HG03060 (cell line): ENCODE results near the gene SPTB.

ENCODE experiments used
- ATAC-seq: cut with Tn5 transposase; IDR thresholded peaks from one replicate; pipeline ENCODE4 v1.9.1; 2021; ENCODE audit warnings: low read depth, moderate number of reproducible peaks; ENCODE audit not compliant: unreplicated experiment

SPTB gene

DNA sequence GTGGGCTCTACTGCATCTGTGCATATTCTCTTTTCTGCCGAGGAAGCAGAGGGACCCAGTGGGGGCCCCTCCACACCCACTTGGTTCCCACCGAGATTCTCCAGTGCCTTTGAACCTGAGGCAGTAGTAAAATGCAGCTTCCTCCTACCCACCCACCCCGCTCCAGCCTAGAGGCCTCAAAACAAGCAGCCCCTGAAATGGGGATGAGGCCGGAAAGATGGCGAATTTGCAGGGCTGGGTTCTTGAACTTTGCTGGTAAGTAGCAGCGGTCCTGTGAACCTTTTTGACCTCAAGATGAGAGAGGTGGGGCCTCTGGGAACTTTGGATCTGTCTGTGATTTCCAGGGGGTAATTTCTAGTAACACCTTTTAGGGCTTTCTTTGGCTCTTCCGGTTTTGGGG is 160.1 kb downstream of the SPTB start:
- ATAC-seq, result no peak

- ATAC-seq, result no peak
Measured at GRCh38 chr14:64718762-64719161, 160.9 kb downstream of the SPTB start.

DNA sequence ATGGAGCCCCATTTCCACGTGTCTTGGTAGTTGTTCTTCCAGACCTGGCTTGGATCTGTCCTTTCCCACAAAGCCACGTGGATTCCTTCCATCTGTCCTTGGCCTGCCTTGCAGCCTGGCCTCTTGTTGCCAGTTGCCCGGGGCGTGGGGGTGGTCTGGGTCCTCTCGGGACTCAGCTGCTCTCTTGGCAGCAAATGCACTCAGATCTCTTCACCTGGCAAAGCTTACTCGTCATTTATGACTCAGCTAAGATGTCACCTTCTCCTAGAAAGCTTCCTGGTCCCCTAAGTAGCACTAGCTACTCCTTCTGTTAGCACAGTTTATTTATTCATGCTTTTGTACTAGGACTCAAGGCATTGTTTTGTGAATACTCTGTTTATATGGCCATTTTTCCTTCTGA is 161.8 kb downstream of the SPTB start:
- no peak for ATAC-seq

DNA sequence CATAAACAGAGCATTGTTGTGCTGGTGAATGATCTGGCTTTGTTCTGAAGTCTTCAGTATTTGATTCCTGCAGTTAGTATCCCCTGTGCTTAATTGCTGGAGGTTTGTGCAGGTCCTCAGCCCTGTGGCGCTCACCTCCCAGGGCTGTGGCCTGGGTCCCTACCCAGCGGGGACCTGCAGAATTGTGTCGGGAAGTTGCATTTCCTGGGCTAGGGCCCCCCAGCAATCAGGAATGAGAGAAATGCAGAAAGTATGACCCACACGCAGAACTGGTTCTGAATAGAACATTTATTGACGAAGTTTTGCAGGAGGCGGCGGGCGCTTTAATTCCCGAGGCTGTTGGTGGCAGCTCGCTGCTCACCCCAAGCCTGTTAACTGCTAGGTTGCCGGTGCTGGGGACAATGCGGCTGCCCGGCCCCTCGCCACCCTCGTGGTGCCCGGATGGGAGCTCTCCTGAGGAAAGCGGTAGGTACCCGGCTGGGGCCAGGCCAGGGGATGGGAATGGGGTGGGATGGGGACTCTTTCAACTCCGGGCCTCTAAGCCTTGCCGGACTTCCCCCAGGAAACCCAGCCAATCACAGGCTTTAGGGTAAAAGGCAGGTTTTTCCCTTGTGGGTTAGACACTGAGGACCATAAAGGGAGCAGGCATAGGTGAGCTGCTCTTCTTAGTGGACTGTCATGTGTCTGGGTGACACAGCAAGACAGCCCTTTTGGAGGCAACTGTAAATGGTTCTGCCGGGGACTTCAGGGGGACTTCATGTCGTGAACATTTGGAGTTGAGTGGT is 163.9 kb downstream of the SPTB start:
- ATAC-seq, result no peak

GRCh38 chr14:64715146-64715627 is 164.5 kb downstream of the SPTB start:
- ATAC-seq, result no peak

- no peak for ATAC-seq
Measured at GRCh38 chr14:64714432-64715025, 165.2 kb downstream of the SPTB start.

GRCh38 chr14:64713677-64714076 is 166.0 kb downstream of the SPTB start:
- no peak for ATAC-seq

DNA sequence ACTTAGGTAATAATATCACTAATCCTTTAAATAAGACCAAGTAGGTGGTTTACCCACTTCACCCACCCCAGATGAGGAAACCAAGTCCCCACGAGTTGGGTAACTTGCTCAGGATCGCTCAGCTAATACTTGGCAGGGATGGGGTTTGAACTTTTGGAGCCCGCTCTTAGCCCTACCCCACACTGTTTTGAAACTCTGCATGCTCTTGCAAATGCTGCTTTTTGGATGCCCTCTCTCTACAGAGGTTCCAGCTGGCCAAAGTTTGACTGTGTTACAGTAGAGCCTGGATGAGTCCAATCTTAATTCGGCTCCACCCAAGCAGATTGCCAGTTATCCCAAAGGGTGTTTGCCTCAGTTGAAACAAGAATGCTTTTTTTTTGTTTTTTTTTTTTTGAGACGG is 168.7 kb downstream of the SPTB start:
- ATAC-seq, result no peak

- no peak for ATAC-seq
Measured at GRCh38 chr14:64709126-64709525, 170.6 kb downstream of the SPTB start.

DNA sequence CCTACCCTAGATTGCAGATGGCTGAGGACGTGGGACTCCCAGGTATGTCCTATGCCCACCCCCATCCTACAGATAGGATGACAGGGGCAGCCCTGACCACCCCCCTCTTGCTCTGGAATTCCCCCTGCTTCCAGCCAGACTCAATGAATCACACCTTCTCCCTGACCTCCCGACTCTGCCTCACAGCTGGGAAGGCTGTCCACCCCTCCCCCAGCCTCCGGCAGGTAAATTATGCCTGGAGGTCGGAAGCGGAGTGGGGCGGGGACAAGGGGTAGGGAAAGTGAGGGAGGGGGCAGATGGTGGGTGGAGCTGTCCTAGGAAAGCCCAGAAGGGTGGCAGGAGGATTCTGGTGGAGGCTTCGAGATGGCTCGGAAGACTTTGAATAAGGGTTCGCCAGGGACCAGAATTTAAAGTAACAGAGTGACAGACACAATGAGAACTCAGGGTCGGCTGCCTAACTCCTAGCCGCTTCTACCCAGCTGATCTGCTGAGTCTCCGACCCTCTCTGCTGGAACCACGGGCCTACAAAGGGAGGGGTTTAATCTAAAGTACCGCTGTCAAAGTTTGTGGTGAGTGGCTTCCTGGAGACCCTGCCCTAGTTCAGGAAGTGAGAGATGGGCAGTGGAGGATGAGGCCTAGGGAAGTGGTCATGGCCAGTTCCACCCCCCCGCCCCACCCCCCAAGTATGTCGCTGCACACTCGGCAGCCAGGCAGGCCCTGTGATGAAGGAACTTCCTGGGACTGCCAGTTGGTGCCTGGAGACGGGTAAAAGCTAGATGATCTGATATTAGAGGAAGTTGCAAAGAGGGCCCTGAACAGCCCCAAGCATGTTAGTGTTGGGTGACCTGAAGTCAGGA is 171.3 kb downstream of the SPTB start:
- no peak for ATAC-seq

DNA sequence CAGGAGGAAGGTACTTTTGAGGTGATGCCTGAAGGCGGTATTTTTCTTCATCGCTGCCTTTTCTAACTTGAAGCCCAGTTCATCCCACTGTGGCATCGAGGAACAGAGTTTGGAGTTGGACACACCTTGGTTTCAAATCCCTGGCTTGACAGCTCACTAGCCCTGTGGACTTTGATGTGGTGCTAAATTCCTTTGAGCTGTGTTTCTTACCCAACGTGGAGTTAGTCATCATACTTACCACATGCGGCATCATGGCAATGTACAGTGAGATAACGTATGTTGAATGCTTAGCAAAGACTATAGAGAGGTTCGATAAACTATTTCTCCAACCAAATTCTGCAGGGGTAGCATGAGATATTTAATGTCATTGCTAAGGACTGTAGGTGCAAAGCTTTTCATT is 172.0 kb downstream of the SPTB start:
- no peak for ATAC-seq

DNA sequence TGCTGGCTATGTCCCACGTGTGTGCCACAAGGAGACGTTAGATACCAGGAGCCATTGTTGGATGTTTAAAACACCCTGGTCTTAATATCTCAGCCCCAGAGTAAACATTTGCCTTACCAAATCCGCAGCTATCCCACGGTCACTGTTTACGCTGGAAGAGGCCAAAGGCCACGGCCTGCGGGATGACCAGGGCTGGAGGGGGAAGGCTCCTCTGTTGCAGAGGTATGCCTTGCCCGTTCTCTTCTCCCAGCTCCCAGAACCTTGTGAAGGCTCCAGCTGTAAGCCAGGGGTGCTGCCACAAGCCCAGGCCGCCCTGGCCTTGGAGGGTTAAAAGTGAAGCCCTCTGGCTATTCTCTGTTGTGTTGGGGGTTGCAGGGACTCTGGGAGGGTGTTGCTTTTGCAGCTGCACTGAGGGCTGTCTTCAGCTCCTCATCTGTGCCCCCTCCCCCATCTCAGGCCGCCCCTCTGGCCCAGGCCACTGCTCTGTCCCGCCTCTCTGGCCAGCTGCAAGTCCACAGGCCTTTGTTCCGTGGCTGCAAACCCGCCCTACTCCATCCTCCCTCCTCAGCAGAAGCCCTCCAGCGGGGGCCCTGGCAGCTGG is 173.0 kb downstream of the SPTB start:
- no peak for ATAC-seq

DNA sequence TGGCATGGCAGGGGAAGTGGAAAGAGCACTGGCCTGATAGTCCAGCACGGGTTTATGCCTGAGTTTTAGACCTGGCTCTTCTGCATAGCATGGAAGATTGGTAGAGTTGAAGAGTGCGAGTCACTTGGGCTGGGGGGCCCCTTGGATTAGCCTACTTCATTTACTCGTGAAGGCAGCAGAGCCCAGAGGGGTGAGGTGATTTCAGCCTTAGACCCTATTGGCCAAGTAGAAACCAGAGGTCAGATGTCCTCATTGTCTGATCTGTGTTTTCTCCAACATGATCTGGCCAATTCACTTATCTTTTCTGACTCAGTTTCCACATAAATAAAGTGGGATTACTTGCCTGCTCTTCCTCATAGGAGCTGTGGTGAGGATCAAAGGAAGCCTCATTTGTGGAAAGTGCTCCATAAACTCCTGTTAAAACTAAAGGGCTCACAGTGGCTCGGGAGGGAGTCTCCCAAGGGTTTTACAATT is 173.6 kb downstream of the SPTB start:
- no peak for ATAC-seq

- no peak for ATAC-seq
Measured at GRCh38 chr14:64705381-64706118, 174.2 kb downstream of the SPTB start.

DNA sequence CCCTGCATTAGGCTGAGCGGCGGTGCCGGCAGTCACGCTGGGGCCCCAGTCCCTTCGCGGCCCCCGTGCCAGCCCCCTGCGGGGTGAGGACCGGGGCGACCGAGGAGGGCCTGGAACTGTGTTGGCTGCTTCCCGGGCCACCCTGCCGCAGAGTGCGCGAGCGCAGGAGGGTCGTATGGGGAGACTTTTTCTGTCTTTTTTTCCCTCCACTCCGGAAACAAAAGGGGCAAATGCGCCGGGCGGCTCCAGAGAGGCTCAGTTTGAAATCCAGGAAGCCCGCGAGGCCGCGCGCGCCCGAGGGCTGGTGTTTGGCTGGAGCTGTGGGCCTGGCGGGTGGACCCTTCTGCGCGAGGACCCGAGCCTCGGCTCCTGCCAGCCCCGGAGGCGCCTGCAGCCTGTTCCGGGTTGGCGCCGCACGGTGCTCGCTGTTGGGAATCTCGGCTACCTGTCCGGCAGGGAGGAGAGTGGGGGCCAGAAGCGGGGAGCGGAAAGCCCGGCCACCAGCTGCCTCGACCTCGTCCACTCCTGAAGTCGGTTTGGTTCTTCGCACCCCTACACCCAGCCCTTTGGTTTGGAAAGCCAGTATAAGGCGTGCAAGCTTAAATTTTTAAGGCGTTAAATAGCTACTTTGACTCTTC is 174.8 kb downstream of the SPTB start:
- ATAC-seq, result no peak

DNA sequence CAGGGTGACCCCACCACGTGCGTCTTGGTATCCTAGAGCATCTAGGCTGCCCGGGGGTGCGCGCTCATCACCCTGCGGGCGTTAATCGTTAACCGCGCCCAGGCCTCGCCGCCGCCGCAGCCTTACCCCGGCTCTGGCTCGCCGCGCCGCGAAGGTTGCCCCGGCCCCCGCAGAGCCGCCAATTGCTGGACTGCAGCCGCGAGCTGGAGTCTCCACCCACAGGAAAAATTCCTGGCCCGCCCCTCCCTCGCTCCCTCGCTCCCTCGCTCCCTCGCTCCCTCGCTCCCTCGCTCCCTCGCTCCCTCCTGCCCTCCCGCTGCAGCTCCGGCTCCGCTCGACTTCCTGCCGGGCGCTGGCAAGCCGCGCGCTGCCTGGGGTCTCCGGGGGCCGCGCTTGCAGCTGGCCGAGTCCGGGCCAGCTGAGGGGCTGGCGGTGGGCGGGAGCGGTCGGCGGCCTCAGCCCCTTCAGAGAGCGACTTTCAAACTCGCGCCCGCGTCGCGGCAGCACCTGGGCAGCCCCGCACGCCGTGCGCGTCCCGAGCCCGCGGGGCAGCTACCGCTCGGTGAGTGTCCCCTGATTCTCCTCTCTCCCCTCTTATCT is 175.5 kb downstream of the SPTB start, which contains the start of gene PLEKHG3:
Gene PLEKHG3, plus strand, starts transcription at position 282 of the 600 bp plus-strand sequence. CDS start 23,208 bp downstream, outside the sequence.
- ATAC-seq, result no peak

DNA sequence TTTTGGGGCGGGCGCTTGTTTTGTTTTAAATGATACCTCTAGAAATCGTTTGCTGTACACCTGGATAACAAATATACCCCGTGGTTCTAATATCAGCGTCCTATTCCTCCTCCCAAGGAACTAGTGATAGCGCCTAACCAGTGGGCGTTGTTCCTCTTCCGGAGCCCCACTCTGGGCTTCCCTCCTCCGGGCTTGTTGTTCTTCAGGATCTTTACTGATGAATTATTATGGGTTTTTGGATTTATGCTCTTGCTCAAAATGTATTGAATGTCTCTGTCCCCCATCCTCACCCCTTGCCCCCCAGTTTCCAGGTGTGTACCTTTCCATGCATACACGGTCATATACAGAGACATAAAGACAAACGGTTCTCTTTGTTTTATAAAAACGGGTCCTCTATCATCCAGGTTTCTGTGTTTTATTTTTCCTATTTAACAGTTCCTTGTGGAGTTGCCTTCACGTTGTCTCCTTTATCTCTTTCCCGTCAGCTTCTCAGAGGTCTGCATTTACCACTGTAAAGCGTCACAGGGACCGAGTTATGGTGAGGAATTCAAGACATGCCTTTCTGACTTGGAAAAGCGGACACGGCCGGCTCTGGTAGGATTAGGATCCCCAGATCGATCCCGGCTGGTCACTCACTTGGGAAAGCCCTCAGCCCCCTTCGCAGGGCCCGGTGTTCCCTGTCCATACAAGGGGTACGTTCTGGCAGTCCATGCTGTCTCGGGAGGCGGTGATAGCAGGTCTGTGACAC is 176.1 kb downstream of the SPTB start:
- no peak for ATAC-seq
